ENCODE results near the gene ARL14EPL. TPM values are rescaled to one million over a fixed set of nuclear protein-coding genes. Genes with fewer than 3 reads are reported as not detected.

The ARL14EPL gene
- total RNA-seq, 4 donors from 2014 or later = not detected

- H3K4me1 ChIP-seq = no peaks in the 10 kb centered on the region
- H3K36me3 ChIP-seq = no peaks in the 10 kb centered on the region
- intact Hi-C loops (cut with DNase I; ENCODE audit: low total_unique reads) = no loop called here
- no peak for DNase-seq
- TF ChIP-seq EP300 (IDR thresholded peaks at IDR 0.05; ENCODE audit: low read depth) (no peak), POLR2A (IDR thresholded peaks at IDR 0.05) (no peak), CTCF (IDR thresholded peaks at IDR 0.05) (no peak), POLR2AphosphoS5 (IDR thresholded peaks at IDR 0.05) (no peak)
- 80 to 89% methylated on average over 2 to 3 of the region's 3 CpGs for WGBS, 2 donors (ENCODE audit: low coverage in 1 of 2)
- no peaks in the 10 kb centered on the region for H3K9me3 ChIP-seq
- no peak overlapping the region for H3K4me3 ChIP-seq
- no peaks in the 10 kb centered on the region for H3K27me3 ChIP-seq
- in situ Hi-C loops (cut with MboI; ENCODE audit: low pct_ligation_motif_present in 1 of 4, low pct_unique_long_range_greater_than_20kb in 1 of 4, low sequenced_read_pairs in 3 of 4) = no loop called here
- H3K27ac ChIP-seq = no peak overlapping the region
These were observed 22.5 kb upstream of the ARL14EPL start for GRCh38 chr5:116009806-116010205.

- Histone ChIP-seq H3K27me3 (no peaks in the 10 kb centered on the region), H3K4me3 (no peak overlapping the region), H3K36me3 (no peaks in the 10 kb centered on the region), H3K27ac (no peak overlapping the region), H3K9me3 (no peaks in the 10 kb centered on the region), H3K4me1 (no peaks in the 10 kb centered on the region)
- intact Hi-C loops (cut with DNase I; ENCODE audit: low total_unique reads) = no loop called here
- TF ChIP-seq POLR2A (IDR thresholded peaks at IDR 0.05) (no peak), POLR2AphosphoS5 (IDR thresholded peaks at IDR 0.05) (no peak), CTCF (IDR thresholded peaks at IDR 0.05) (no peak), EP300 (IDR thresholded peaks at IDR 0.05; ENCODE audit: low read depth) (no peak)
- in situ Hi-C loops (cut with MboI; ENCODE audit: low pct_ligation_motif_present in 1 of 4, low pct_unique_long_range_greater_than_20kb in 1 of 4, low sequenced_read_pairs in 3 of 4) = no loop called here
- no peak for DNase-seq
These were observed 21.2 kb upstream of the ARL14EPL start for GRCh38 chr5:116011046-116011445.

GRCh38 chr5:116013207-116013785 lies 19.0 kb upstream of the ARL14EPL start:
- H3K27me3 ChIP-seq = no peaks in the 10 kb centered on the region
- no peaks in the 10 kb centered on the region for H3K36me3 ChIP-seq
- no peaks in the 10 kb centered on the region for H3K9me3 ChIP-seq
- no peak overlapping the region for H3K4me3 ChIP-seq
- no peaks in the 10 kb centered on the region for H3K4me1 ChIP-seq
- intact Hi-C loops (cut with DNase I; ENCODE audit: low total_unique reads) = no loop called here
- H3K27ac ChIP-seq = no peak overlapping the region
- no peak for TF ChIP-seq CTCF (IDR thresholded peaks at IDR 0.05)
- TF ChIP-seq POLR2AphosphoS5 (IDR thresholded peaks at IDR 0.05) = no peak
- TF ChIP-seq POLR2A (IDR thresholded peaks at IDR 0.05) = no peak
- TF ChIP-seq EP300 (IDR thresholded peaks at IDR 0.05; ENCODE audit: low read depth) = no peak
- in situ Hi-C loops (cut with MboI; ENCODE audit: low pct_ligation_motif_present in 1 of 4, low pct_unique_long_range_greater_than_20kb in 1 of 4, low sequenced_read_pairs in 3 of 4) = no loop called here
- DNase-seq = no peak
- WGBS, 2 donors (ENCODE audit: low coverage in 1 of 2) = 63 to 100% methylated on average over 1 to 6 of the region's 6 CpGs

- H3K9me3 ChIP-seq = no peaks in the 10 kb centered on the region
- in situ Hi-C loops (cut with MboI; ENCODE audit: low pct_ligation_motif_present in 1 of 4, low pct_unique_long_range_greater_than_20kb in 1 of 4, low sequenced_read_pairs in 3 of 4) = no loop called here
- H3K4me1 ChIP-seq = no peaks in the 10 kb centered on the region
- intact Hi-C loops (cut with DNase I; ENCODE audit: low total_unique reads) = no loop called here
- H3K27me3 ChIP-seq = no peaks in the 10 kb centered on the region
- TF ChIP-seq EP300 (IDR thresholded peaks at IDR 0.05; ENCODE audit: low read depth) (no peak), CTCF (IDR thresholded peaks at IDR 0.05) (no peak), POLR2A (IDR thresholded peaks at IDR 0.05) (no peak), POLR2AphosphoS5 (IDR thresholded peaks at IDR 0.05) (no peak)
- H3K4me3 ChIP-seq = no peak overlapping the region
- no peak for DNase-seq
- H3K27ac ChIP-seq = no peak overlapping the region
- H3K36me3 ChIP-seq = no peaks in the 10 kb centered on the region
These were observed 18.3 kb upstream of the ARL14EPL start for GRCh38 chr5:116013936-116014335.

Data from transverse colon (tissue), 4 donors.